ENCODE measurements around the gene MID1.

Gene MID1

GRCh38 chrX:10566716-10567097 is 53.7 kb downstream of the MID1 start:
- no peak for DNase-seq (ENCODE audit: low read depth)
- no peak overlapping the region for H3K4me3 ChIP-seq (ENCODE audit: low read depth, low read length)
- no peak for TF ChIP-seq POLR2A (IDR thresholded peaks at IDR 0.05; ENCODE audit: extremely low read depth, insufficient read length)
- TF ChIP-seq CTCF (IDR thresholded peaks at IDR 0.05; ENCODE audit: low read depth, low read length), result no peak
- TF ChIP-seq MAX (IDR thresholded peaks at IDR 0.05; ENCODE audit: low read depth, low read length), result no peak
- TF ChIP-seq MYC (IDR thresholded peaks at IDR 0.05; ENCODE audit: low read depth, low read length), result no peak

- DNase-seq (ENCODE audit: low read depth), result no peak
- TF ChIP-seq MAX (IDR thresholded peaks at IDR 0.05; ENCODE audit: low read depth, low read length) (no peak), POLR2A (IDR thresholded peaks at IDR 0.05; ENCODE audit: extremely low read depth, insufficient read length) (no peak), CTCF (IDR thresholded peaks at IDR 0.05; ENCODE audit: low read depth, low read length) (no peak), MYC (IDR thresholded peaks at IDR 0.05; ENCODE audit: low read depth, low read length) (no peak)
- H3K4me3 ChIP-seq (ENCODE audit: low read depth, low read length), result no peak overlapping the region
Measured at GRCh38 chrX:10564484-10564883, 55.9 kb downstream of the MID1 start.

- no peak for TF ChIP-seq MYC (IDR thresholded peaks at IDR 0.05; ENCODE audit: low read depth, low read length)
- TF ChIP-seq MAX (IDR thresholded peaks at IDR 0.05; ENCODE audit: low read depth, low read length), result no peak
- TF ChIP-seq POLR2A (IDR thresholded peaks at IDR 0.05; ENCODE audit: extremely low read depth, insufficient read length), result no peak
- DNase-seq (ENCODE audit: low read depth), result no peak
Measured at GRCh38 chrX:10557166-10557565, 63.2 kb downstream of the MID1 start.

GRCh38 chrX:10556405-10556804 is 64.0 kb downstream of the MID1 start:
- H3K4me3 ChIP-seq (ENCODE audit: low read depth, low read length), result no peak overlapping the region
- no peak for DNase-seq (ENCODE audit: low read depth)
- TF ChIP-seq CTCF (IDR thresholded peaks at IDR 0.05; ENCODE audit: low read depth, low read length), result no peak
- no peak for TF ChIP-seq MYC (IDR thresholded peaks at IDR 0.05; ENCODE audit: low read depth, low read length)
- no peak for TF ChIP-seq POLR2A (IDR thresholded peaks at IDR 0.05; ENCODE audit: extremely low read depth, insufficient read length)
- no peak for TF ChIP-seq MAX (IDR thresholded peaks at IDR 0.05; ENCODE audit: low read depth, low read length)

More at GRCh38 chrX:10557166-10557565, 63.2 kb downstream of the MID1 start:
- no peak overlapping the region for H3K4me3 ChIP-seq (ENCODE audit: low read depth, low read length)

GRCh38 chrX:10555846-10556245 is 64.5 kb downstream of the MID1 start:
- DNase-seq (ENCODE audit: low read depth), result no peak
- TF ChIP-seq CTCF (IDR thresholded peaks at IDR 0.05; ENCODE audit: low read depth, low read length), result no peak
- TF ChIP-seq POLR2A (IDR thresholded peaks at IDR 0.05; ENCODE audit: extremely low read depth, insufficient read length), result no peak
- TF ChIP-seq MAX (IDR thresholded peaks at IDR 0.05; ENCODE audit: low read depth, low read length), result no peak
- no peak for TF ChIP-seq MYC (IDR thresholded peaks at IDR 0.05; ENCODE audit: low read depth, low read length)
- no peak overlapping the region for H3K4me3 ChIP-seq (ENCODE audit: low read depth, low read length)

- TF ChIP-seq CTCF (IDR thresholded peaks at IDR 0.05; ENCODE audit: low read depth, low read length), result no peak
- no peak for TF ChIP-seq MYC (IDR thresholded peaks at IDR 0.05; ENCODE audit: low read depth, low read length)
- no peak for TF ChIP-seq MAX (IDR thresholded peaks at IDR 0.05; ENCODE audit: low read depth, low read length)
- no peak for DNase-seq (ENCODE audit: low read depth)
- H3K4me3 ChIP-seq (ENCODE audit: low read depth, low read length), result no peak overlapping the region
Measured at GRCh38 chrX:10554612-10555270, 65.6 kb downstream of the MID1 start.

Measured in NB4 (cell line).